Measurements from ENCODE around the gene AQP12A.
"Not testable (repeated sequence)": the region's sequence is repeated elsewhere in the genome, so short reads cannot be mapped to it uniquely, and the experiment has no call there.

AQP12A gene

DNA sequence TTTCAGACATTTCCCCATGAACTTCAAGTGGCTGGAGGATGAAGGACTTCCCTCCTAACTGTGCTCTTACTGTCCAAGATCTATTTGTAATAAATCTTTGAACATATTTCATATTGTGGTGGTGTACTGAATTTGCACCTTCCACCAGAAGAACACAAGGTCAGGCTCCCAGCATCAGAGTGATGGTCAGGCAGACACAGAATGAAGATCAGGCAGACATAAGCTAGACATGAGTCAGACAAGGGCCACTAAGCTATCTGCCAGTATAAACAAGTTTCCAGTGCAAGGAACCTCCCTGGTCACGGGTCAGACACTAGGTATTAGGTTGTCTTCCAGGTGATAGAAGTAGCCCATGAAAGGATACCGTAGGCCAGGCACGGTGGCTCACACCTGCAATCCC is 29.0 kb upstream of the AQP12A start:
- DNase-seq (ENCODE audit: low spot score): no peak

DNA sequence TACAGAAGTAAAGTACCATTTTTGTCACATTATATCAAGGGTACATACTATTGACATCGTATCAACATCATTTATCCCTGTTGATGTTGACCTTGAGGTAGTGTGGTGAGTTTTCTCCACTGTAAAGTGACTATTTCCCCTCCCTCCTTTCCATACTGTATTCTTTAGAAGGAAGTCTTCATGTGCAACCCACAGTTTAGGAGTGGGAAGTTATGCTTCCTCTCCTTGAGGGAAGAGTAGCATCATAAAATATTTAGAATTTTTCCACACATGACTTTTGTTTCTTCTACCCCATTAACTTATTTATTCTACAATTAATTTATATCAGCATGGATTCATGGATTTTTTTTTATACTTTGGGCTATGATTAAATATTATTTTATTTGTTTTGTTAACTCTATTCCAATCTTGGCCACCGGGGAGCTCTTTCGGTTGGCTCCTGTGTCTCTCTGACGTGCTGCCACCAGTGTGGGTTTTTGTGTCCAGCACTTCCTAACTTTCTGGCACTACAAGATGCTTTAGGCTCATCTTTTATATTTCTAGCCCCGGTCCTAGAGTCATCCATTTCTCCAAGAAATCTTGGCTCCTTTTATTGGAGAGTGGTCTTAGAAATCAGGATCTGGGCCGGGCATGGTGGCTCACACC is 28.0 kb upstream of the AQP12A start:
- DNase-seq (ENCODE audit: low spot score): no peak

DNA sequence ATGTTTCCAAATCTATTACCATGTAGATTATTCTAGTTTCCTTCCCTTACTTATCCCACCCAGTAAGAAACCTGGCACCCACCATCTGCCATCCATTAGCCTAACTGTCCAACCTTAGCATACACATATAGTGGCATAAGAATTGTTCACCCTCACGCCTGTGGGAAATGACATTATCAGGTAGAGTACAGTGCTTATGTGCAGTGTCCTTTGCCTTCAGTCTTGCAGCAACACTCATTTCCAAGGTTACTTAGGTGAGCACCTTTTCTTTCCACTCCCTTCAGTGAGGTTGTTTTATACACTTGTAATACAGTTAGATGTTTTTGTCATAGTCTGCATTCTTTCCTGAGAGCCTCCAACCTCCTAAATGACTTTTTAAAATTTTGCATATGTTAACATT is 27.0 kb upstream of the AQP12A start:
- DNase-seq (ENCODE audit: low spot score): no peak

DNA sequence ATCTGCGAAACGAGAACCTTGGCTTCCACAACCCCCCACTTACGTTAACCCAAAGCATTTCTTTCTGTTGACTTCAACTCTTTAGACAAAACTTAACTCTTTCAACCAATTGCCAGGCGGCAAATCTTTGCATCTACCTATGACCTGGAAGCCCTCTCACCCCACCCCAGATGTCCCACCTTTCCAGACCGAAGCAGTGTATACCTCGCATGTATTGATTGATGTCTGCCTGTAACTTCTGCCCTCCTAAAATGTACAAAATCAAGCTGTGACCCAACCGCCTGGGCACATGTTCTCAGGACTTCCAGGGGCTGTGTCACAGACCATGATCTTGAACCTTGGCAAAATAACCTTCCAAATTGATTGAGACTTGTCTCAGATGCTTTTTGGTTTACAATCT is 21.3 kb upstream of the AQP12A start:
- no peak for DNase-seq (ENCODE audit: low spot score)

DNA sequence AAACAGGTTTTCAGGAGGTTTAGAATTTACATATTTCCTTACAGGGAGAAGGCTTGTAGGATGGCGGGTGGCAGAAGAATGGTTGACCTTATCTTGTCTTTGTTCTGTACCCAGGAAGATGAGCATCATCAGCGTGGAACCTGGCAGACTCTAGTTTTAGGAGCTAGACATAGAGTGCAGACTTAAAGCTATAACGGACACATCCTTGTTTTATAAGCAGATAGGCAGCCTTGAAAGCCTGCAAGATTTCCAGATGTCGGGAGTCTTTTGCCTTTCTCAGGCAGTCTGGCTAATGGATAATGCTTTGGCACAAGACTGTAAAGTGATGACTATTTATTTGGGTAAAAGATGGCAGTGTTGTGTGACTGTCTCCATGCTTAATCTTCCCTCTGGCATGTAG is 20.7 kb upstream of the AQP12A start:
- no peak for DNase-seq (ENCODE audit: low spot score)

DNA sequence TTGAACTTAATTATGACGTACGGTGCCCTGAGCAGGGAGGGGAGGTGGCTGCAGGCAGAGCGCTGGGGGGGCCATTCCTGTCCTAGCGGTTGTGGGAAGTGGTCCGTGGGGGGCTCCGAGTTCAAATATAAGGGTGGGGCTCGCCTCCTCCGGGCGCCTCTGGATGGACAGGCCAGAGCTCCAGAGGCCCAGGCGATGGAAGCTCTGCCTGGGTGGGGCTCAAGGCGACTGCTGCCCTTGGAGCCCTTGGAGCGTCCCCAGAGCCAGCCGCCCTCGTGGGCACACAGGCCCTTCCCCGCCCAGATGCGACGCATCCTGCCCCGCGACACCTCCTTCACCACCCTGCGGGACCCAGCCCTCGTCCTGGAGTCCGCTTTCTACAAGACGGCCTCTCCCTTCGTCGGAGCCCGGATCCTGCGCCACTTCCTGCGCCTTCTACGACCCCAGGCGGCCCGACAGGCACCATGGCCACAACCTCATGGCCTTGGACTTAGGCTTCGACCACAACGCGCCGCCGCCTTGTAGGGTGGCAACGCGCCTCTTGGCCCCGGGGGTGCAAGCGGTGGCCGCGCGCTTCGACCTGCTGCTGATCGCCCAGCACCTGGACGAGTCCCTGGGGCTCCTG is 19.5 kb upstream of the AQP12A start:
- DNase-seq (ENCODE audit: low spot score): no peak

DNA sequence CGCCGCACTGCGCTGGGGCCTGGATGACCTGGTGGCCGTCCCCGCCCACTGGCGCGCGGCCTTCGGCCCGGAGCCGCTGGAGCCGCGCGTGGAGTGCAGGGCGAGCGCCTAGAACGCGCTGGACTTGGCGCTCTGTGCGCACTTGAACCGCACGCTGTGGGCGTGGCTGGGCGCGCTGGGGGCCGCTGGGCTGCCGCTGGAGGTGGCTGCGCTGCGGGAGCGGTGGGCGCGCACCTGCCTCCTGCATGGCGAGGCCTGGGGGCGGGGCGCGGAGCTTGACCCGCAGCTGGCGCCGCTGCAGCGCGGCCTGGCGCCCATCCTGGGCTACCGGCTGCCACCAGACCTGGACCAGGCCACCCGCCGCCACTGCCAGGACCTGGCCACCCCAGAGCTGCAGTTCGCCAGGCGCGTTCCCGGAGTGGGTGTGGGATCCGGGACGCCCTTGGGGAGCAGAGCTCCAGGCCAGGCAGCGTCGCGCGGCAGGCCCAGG is 18.9 kb upstream of the AQP12A start:
- no peak for DNase-seq (ENCODE audit: low spot score)

DNA sequence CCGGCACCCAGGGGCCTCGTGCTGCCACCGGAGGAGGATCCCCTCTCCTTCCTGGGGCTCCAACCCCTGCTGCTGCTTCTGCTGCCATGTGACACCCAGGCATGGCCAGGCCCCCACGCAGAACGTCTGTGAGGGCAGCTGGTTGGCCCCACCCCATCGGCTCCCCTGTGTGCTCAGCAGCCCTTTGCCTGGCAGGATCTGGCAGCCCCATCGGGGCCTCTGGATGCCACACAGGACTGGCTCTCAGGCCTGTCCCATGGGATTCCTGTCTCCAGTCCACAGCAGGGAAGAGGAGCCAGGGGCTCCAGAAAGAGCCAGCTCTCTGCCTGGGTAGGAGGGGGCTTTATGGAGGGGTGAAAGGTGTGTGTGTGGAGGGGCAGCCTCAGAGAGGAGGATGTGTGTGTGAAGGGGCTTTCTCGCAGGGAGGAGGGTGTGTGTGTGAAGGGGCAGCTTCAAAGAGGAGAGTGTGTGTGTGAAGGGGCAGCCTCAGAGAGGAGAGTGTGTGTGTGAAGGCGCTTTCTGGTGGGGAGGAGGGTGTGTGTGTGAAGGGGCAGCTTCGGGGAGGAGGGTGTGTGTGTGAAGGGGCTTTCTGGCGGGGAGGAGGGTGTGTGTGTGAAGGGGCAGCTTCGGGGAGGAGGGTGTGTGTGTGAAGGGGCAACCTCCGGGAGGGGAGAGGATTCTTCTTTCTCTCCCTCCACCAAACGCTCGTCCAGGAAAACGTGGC is 17.0 kb upstream of the AQP12A start:
- not testable (repeated sequence) for DNase-seq (ENCODE audit: low spot score)

DNA sequence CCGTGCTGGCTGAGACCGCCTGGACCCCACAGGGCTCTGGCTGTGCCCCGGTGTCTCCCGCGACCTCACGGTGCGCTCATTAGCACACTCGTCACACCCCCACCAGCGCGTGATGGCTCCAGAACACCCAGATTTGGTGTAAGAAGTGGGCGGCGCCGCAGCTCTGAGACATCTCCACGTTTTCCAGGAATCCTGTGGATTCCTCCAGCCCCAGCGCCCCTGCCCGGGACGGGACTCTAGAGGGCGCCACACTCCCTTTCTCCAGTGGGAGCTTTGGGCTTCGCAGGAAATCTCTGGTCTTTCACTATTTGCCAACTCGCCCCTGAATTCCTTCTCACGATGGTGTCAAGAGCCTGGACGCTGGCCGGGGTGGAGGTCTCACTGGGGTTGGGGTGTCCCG is 16.3 kb upstream of the AQP12A start:
- DNase-seq (ENCODE audit: low spot score): not testable (repeated sequence)

DNA sequence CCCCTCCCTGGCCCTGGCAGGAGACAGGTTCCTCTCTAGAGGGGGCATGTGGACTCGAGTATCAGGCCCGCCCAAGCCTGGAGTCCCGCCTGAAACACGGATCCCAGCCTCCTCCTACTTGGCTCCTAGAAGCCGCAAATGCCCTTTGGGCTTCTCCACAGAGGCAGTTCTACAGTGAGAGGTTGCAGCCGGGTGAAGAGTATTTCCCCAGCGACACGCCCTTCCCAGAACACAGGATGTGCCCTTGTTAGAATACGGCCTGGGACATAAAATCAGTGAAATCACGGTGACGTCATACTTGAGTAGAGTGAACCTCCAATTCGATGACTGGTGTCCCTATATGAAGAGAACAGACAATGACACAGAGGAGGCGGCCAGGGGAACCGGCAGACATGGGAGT is 13.6 kb upstream of the AQP12A start:
- DNase-seq (ENCODE audit: low spot score): not testable (repeated sequence)

DNA sequence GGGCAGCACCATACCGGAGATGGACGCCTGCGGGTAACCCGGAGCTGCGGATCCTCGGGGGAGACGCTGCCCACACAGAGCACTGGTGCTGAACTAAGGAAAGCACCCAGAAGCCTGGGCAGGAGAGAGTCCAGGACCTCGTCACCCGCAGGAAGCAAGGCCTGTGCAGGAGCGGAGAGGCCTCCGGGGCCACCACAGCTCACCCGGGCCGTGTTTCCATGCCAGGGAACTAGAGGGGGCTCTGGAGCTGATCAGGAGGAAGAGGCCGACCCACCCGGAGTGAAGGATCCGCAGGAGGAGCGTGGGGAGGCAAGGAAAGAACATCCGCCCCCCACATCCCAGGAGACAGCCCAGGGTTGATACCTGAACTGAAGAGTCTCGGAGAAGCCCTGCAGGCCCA is 12.8 kb upstream of the AQP12A start:
- DNase-seq (ENCODE audit: low spot score): not testable (repeated sequence)

DNA sequence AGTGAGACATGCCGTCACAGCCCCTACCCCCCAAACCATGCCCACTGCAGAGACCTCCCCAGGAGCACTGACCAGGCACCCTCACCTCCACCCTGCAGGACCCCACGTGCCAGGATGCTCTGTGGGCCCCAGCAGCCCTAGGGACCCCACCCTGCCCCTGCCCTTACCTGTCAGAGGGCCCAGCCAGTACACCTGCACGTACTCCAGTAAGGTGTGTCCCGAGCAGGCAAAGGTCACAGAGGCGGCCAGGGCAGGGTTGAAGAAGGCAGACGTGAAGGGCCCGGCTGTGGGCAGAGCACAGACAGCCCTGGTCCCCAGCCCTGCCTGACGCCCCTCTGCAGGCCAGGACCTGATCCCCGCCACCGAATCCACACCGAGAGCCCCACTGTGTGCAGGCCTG is 11.5 kb upstream of the AQP12A start:
- not testable (repeated sequence) for DNase-seq (ENCODE audit: low spot score)

DNA sequence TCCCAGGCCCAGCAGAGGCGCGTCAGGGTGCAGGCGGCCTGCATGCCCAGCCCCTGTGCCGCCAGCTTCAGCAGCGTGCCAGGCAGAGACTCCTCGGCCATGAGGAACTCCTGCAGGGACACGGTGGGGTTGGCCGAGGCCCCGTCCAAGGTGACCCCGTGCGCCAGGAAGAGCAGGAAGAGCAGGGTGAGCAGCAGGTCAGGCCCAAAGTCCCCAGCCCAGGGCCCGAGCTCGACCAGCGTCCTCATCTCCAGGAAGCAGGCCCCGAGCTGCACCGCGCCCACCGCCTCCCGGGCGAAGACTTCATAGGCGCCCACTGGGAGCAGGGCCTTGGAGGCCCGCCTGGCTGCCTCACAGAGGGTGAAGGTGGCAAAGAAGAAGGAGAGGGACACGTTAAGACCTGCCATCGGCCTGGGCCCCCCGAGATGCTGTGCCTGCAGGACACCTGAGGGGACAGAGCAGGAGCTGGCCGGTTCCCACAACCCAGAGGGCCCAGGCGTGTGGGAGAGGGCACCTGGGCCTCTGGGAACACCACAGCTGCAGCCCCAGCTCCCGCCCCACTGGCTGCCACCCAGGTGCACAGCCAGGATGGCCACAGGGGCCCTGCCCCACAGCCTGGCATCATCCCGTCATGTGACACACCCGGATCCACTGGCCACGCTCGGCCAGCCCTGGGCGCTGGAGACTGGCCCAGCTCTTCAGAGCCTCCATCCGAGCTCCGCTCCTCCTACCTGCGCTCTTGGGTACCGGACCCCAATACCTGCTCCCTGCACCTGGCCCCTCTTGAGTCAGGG is 9.0 kb upstream of the AQP12A start, which contains the start of gene AQP12B:
Gene AQP12B, minus strand, starts transcription at position 455 of the 794 bp plus-strand sequence. Its CDS starts 48 bp downstream, at position 407.
- DNase-seq (ENCODE audit: low spot score): not testable (repeated sequence)

DNA sequence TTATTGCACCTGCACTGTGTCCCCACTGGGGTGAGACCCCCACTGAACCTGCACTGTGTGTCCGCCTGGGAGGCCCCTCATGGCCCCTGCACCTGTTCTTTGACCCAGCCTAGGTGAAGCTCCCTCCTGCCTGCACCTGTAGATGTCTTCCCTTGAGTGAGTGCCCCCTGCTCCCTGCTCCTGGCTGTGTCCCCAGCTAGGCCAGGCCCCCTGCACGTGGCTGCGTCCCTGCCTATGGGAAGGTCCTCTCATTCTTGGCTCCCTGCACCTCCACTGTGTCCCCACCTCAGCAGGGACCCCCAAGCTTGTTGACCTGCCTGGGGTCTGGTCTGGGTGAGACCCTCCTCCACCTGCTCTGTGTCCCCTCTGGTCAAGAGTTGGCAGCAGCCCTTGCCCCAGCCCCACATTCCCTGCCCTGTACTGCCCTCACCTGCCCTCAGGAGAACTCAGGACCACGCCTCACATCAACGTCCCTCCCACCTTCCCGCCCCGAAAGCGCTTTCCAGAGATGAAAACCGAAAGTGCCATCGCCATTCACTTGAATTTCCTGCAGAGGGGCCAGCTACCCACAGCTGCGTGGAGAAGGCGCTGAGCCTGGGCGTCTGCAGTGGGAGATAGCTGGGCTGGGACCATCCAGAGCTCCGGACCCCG is 8.2 kb upstream of the AQP12A start:
- not testable (repeated sequence) for DNase-seq (ENCODE audit: low spot score)

DNA sequence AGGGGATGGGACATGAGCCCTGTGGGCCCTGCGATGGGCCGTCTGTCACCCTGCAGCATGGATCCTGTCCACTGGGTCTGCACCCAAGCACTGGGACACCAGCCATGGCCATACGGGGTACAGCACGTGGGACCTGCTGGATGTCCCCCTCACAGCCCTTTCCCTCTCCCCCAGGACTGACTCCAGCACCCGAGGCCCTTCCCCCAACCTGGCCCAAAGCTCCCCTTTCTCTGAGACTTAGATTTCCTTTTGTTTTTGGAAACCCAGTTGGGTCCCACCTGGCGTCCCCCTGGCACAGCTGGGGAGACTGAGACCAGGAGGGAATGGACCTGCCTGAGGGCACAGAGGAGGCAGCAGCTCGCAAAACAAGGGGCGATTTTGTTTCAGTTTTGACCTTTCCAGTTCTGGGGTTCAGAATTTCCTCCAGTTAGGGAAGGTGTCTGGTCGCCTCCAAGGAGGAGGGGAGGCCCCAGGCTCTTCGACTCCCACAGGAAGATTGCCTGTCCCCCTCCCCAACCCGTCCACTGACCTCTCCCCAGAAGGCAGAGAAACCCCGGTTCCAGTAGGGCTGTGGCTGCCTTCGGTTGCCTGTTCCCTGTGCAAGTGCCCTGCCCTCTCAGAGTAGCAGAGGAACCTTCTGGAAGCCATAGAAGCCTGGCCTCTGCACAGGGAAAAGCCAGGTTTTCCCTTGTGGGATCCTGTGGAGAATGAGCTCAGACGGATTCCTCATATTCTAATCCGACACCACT is 7.5 kb upstream of the AQP12A start:
- not testable (repeated sequence) for DNase-seq (ENCODE audit: low spot score)

DNA sequence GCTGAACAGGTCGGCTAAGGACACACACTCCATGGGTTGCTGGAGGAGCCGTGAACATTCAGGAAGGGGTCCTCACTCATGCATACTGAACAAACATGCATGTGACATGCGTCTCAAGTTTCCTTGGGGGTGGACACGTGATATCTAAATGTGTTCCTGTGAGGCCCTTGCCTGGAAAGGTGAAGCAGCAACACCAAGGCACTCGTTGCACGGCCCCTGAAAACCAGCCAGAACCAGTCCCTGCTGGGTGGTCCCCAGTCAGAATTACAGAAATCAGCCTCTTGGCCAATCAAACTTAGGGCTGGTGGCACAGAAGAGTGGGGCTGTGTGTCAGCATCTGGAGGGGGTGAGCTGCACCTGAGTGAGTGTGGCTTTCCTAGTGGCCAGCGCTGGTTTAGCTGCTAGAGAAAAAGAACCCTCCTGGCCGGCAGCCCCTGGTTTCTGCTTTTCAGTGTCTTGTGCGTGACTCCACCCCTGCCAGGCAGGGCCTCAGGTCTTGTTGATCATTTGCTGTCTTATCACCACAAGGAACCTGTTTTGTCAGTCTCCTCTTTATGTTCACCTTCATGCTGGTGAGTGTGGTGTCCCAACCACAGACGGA is 5.8 kb upstream of the AQP12A start:
- DNase-seq (ENCODE audit: low spot score): no peak

DNA sequence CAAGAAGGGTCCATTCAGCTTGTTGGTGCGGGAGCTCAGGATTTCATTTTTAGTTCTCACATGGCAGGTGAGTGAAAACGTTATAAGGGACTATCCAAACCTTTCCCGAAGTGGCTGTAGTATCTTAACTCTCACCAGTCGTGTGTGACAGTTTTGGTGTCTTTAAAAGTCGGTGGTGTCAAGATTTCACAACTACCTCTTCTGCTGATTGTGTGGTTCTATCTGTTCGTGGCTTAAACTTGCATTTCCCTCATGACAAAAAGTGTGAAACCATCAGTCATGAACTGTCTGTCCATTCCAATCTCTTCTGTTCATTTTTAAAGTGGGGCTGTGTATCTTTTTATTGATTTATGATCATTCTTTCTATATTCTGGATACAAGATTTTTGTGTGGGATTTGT is 5.2 kb upstream of the AQP12A start:
- no peak for DNase-seq (ENCODE audit: low spot score)

DNA sequence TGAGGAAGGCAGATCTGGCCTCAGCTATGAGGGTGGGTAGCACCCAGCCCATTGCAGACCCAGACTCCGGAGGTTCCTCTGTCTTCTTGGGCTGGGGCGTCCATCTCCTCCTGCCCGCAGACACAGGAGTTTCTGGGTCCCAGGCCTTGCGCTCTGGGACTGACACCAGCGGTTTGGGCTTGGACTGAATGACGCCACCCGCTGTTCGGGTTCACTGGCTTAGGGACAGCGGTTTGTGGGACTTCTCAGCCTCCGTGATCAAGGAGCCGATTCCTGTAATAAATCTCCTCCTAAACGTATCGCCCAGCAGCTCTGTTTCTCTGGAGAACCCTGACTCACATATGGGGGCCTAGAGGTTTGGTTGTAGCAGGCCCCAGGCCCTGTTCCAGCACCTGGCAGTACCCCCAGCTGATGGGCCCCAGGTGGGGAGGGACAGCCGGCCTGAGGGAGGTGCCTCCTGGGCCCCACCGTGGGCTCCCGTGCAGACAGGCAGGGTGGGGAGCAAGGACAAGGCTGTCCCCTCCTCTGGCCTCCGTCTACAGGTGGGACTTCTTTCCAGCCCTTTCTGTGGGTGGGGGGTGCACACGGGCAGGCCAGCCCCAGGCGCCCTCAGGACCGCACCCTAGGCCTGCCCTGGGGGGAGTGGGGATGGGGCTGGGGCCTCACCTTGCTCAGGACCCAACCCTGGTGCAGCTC is 4.5 kb upstream of the AQP12A start:
- DNase-seq (ENCODE audit: low spot score): no peak

DNA sequence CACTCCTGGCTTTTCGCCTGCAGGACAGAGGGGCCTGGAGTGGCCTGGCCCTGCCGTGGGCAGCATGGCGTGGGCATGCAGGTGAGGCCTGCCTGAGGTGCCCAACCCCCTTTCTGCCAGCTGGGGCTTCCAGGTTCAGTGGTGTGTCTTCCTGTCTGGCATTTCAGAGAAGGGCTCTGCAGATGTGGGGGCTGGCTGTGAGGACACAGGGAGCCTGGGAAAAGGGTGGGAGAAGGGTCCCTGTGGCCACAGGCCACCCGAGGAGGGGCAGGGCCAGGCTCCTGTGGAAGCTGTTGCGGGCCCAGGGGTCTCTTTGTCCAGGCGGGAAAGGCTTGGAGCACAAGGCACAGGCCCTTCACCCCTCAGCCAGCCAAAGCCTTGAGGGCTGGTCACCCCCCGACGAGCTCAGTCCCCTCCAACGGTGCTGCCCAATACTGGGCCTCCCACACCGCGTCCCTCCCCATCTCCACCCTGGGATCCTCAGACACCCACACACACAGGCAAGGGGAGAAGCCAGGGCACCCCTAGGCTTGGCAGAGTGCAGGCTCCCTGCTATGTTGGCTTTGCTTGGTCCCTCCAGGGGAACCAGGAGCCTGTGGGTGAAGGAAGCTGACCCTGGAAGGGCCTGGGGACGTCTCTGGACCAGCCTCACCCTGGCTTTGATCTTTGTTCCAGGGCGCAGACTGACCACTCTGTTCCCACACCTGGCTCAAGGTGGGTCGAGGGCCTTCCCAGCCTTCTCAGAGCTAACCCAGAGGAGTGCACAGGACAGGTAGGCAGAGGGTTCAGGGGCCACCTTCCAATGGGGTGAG is 3.7 kb upstream of the AQP12A start:
- no peak for DNase-seq (ENCODE audit: low spot score)

All from hepatic stellate cell (primary cell).